ENCODE measurements around the gene RAB3GAP2.
"Not testable (repeated sequence)": the region's sequence is repeated elsewhere in the genome, so short reads cannot be mapped to it uniquely, and the experiment has no call there.

RAB3GAP2 gene

GRCh38 chr1:220287129-220287528 lies 14.9 kb upstream of the RAB3GAP2 start:
- no peak for DNase-seq

- DNase-seq, result no peak
These were observed 11.4 kb upstream of the RAB3GAP2 start for GRCh38 chr1:220283625-220284024.

GRCh38 chr1:220281159-220281574 lies 8.9 kb upstream of the RAB3GAP2 start:
- DNase-seq, result no peak

- no peak for DNase-seq
These were observed 8.0 kb upstream of the RAB3GAP2 start for GRCh38 chr1:220280249-220280648.

- DNase-seq, result no peak
These were observed 6.7 kb upstream of the RAB3GAP2 start for GRCh38 chr1:220278991-220279390.

GRCh38 chr1:220275430-220275829 lies 3.2 kb upstream of the RAB3GAP2 start:
- no peak for DNase-seq

- no peak for DNase-seq
These were observed 2.1 kb upstream of the RAB3GAP2 start for GRCh38 chr1:220274251-220274855.

- no peak for DNase-seq
These were observed 513 bp upstream of the RAB3GAP2 start for GRCh38 chr1:220272841-220273090.

GRCh38 chr1:220271706-220272046 lies 577 bp downstream of the RAB3GAP2 start:
- no peak for DNase-seq

GRCh38 chr1:220269036-220269435 lies 3.2 kb downstream of the RAB3GAP2 start:
- no peak for DNase-seq

GRCh38 chr1:220267630-220268029 lies 4.6 kb downstream of the RAB3GAP2 start:
- no peak for DNase-seq

GRCh38 chr1:220260228-220260627 lies 12.0 kb downstream of the RAB3GAP2 start:
- DNase-seq, result not testable (repeated sequence)

GRCh38 chr1:220259756-220260155 lies 12.5 kb downstream of the RAB3GAP2 start:
- not testable (repeated sequence) for DNase-seq

GRCh38 chr1:220256194-220256593 lies 16.1 kb downstream of the RAB3GAP2 start:
- not testable (repeated sequence) for DNase-seq

- DNase-seq, result no peak
These were observed 17.0 kb downstream of the RAB3GAP2 start for GRCh38 chr1:220255204-220255603.

GRCh38 chr1:220253290-220253689 lies 19.0 kb downstream of the RAB3GAP2 start:
- DNase-seq, result not testable (repeated sequence)

- no peak for DNase-seq
These were observed 21.0 kb downstream of the RAB3GAP2 start for GRCh38 chr1:220251272-220251671.

- DNase-seq, result no peak
These were observed 21.6 kb downstream of the RAB3GAP2 start for GRCh38 chr1:220250681-220251080.

- no peak for DNase-seq
These were observed 22.7 kb downstream of the RAB3GAP2 start for GRCh38 chr1:220249522-220249921.

- DNase-seq, result not testable (repeated sequence)
These were observed 23.5 kb downstream of the RAB3GAP2 start for GRCh38 chr1:220248715-220249265.

- not testable (repeated sequence) for DNase-seq
These were observed 26.4 kb downstream of the RAB3GAP2 start for GRCh38 chr1:220245900-220246299.

- DNase-seq, result no peak
These were observed 28.3 kb downstream of the RAB3GAP2 start for GRCh38 chr1:220243947-220244346.

GRCh38 chr1:220241072-220241663 lies 31.1 kb downstream of the RAB3GAP2 start:
- no peak for DNase-seq

- DNase-seq, result no peak
These were observed 32.3 kb downstream of the RAB3GAP2 start for GRCh38 chr1:220239966-220240365.

- no peak for DNase-seq
These were observed 33.0 kb downstream of the RAB3GAP2 start for GRCh38 chr1:220239213-220239612.
